ENCODE results near the gene NT5DC4. TPM values are rescaled to one million over a fixed set of nuclear protein-coding genes. Genes with fewer than 3 reads are reported as not detected.

NT5DC4 gene
- polyA plus RNA-seq, 1 of the 3 experiments (the other 2 are of a cell fraction): not detected

DNA sequence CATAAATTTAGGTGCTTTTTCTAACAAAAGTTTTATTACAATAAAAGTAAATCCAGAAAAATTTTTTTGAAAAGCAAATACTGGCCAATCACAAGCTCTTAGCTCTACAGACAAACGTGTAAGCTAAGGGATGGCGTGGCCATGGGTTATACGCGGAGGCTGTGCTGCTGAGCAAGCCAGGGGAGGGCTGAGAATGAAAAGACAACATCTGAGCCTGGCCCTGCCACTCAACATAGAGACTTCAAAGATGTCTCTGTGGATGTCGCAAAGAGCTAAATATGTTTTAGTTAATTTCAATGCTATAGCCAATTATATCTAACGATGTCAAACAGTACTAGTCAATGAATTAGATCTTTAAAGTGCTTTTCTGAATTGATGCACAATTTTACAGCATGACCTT lies 33.3 kb upstream of the NT5DC4 start:
- Histone ChIP-seq H3K36me3 (replicated peaks in 1 of 2; ENCODE audit: control insufficient read depth in 1 of 2, insufficient read depth in 2 of 2, low read length in 1 of 2) (no peaks in the 10 kb centered on the region), H3K9me2 (no peaks in the 10 kb centered on the region), H4K20me1 (ENCODE audit: insufficient read depth) (no peaks in the 10 kb centered on the region), H3K9me3 (no peaks in the 10 kb centered on the region), H2AFZ (ENCODE audit: low read depth) (no peak overlapping the region), H3K27me3 (ENCODE audit: insufficient read depth) (no peaks in the 10 kb centered on the region), H3F3A (replicated peaks; ENCODE audit: insufficient read depth) (peaks cover 4% of the 10 kb centered on the region), H3K9ac (no peak overlapping the region), H3K4me2 (no peak overlapping the region), H3K4me1 (ENCODE audit: control insufficient read depth in 1 of 2, insufficient read depth in 2 of 2, low read depth in 1 of 2, low read length in 1 of 2) (peaks cover 3 to 15% of the 10 kb centered on the region in 2 experiments; a peak in 3 of 4 replicates), H3K27ac (ENCODE audit: low read depth in 2 of 2, low read length in 1 of 2) (no peak overlapping the region), H3K4me3 (ENCODE audit: low read depth in 2 of 2, low read length in 1 of 2) (no peak overlapping the region), H3K79me2 (ENCODE audit: insufficient read depth) (no peaks in the 10 kb centered on the region)
- POLR2A ChIA-PET: interaction anchor here (0.8 kb wide), 1 partner anchor 62 kb away, joined by 3 read pairs; no protein-coding TSS in a partner anchor
- 94% methylated on average over 6 of the region's 6 CpGs for WGBS (ENCODE audit: low lambda C conversion rate)
- DNase-seq: no peak
- CTCF ChIA-PET: interaction anchor here (1.1 to 2.0 kb wide), 4 partner anchors 32 to 88 kb away, joined by 3 to 9 read pairs (median 4); no protein-coding TSS in a partner anchor
- TF ChIP-seq, protein P1, sequence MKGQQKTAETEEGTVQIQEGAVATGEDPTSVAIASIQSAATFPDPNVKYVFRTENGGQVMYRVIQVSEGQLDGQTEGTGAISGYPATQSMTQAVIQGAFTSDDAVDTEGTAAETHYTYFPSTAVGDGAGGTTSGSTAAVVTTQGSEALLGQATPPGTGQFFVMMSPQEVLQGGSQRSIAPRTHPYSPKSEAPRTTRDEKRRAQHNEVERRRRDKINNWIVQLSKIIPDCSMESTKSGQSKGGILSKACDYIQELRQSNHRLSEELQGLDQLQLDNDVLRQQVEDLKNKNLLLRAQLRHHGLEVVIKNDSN (IDR thresholded peaks at IDR 0.05; ENCODE audit: borderline replicate concordance, low read depth): no peak
- TF ChIP-seq TEAD4 (IDR thresholded peaks at IDR 0.05; ENCODE audit: borderline replicate concordance, insufficient read depth): no peak
- TF ChIP-seq, protein P2, sequence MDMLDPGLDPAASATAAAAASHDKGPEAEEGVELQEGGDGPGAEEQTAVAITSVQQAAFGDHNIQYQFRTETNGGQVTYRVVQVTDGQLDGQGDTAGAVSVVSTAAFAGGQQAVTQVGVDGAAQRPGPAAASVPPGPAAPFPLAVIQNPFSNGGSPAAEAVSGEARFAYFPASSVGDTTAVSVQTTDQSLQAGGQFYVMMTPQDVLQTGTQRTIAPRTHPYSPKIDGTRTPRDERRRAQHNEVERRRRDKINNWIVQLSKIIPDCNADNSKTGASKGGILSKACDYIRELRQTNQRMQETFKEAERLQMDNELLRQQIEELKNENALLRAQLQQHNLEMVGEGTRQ (IDR thresholded peaks at IDR 0.05; ENCODE audit: borderline replicate concordance, low read depth, low read length): no peak
- no peak for TF ChIP-seq RCOR1 (IDR thresholded peaks at IDR 0.05; ENCODE audit: low read length)
- no peak for TF ChIP-seq EZH2phosphoT487 (IDR thresholded peaks at IDR 0.05; ENCODE audit: borderline replicate concordance, low read depth)

DNA sequence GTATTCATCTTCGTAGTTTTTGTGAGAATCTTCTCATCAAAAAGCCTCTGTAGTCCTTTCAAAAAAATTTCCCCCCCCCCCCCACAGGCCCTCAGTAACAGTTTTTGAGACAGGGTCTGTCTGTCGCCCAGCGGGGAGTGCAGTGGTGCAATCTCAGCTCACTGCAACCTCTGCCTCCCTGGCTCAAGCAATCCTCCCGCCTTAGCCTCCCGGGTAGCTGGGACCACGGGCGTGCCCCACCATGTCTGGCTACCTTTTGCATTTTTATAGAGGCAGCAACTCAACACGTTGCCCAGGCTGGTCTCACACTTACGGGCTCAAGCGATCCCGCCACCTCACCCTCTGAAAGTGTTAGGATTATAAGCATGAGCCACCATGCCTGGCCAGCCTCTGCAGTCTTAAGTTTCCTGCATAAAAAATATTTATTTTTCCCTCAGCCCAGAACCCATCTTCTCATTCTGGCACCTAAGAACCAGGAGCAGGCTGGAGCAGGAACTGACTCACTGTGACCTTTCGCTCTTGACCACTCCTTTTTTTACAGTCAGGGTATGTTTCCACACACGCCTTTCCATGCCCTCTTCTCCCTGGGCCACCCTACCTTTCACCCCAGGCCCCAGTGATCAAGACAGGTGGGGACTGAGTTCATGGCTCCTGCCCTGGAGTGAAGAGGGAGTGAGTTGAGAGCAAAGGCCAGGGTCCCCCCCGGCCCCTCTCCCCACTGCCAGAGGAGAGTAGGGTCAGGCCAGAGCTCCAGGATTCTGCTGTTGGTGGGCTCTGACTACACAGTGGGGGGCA lies 32.5 kb upstream of the NT5DC4 start:
- Histone ChIP-seq H3K27ac (ENCODE audit: low read depth in 2 of 2, low read length in 1 of 2) (no peak overlapping the region), H2AFZ (ENCODE audit: low read depth) (no peak overlapping the region), H4K20me1 (ENCODE audit: insufficient read depth) (no peaks in the 10 kb centered on the region), H3K27me3 (ENCODE audit: insufficient read depth) (no peaks in the 10 kb centered on the region), H3F3A (replicated peaks; ENCODE audit: insufficient read depth) (peaks cover 4% of the 10 kb centered on the region), H3K4me3 (ENCODE audit: low read depth in 2 of 2, low read length in 1 of 2) (no peak overlapping the region), H3K4me1 (ENCODE audit: control insufficient read depth in 1 of 2, insufficient read depth in 2 of 2, low read depth in 1 of 2, low read length in 1 of 2) (peaks cover 5 to 21% of the 10 kb centered on the region in 2 experiments; a peak in 3 of 4 replicates), H3K79me2 (ENCODE audit: insufficient read depth) (no peaks in the 10 kb centered on the region), H3K36me3 (replicated peaks in 1 of 2; ENCODE audit: control insufficient read depth in 1 of 2, insufficient read depth in 2 of 2, low read length in 1 of 2) (no peaks in the 10 kb centered on the region), H3K9ac (no peak overlapping the region), H3K9me3 (no peaks in the 10 kb centered on the region), H3K4me2 (no peak overlapping the region), H3K9me2 (no peaks in the 10 kb centered on the region)
- ChIA-PET CTCF (interaction anchor here (1.1 to 2.0 kb wide), 4 partner anchors 33 to 88 kb away, joined by 3 to 9 read pairs (median 4); no protein-coding TSS in a partner anchor), POLR2A (interaction anchor here (0.8 kb wide), 1 partner anchor 63 kb away, joined by 3 read pairs; no protein-coding TSS in a partner anchor)
- 90% methylated on average over 13 of the region's 14 CpGs for WGBS (ENCODE audit: low lambda C conversion rate)
- no peak for DNase-seq
- TF ChIP-seq JUND (IDR thresholded peaks at IDR 0.05) (no peak), NFIC (IDR thresholded peaks at IDR 0.05; ENCODE audit: borderline replicate concordance) (no peak), SIN3A (IDR thresholded peaks at IDR 0.05; ENCODE audit: borderline replicate concordance, low read depth, low read length) (no peak), GATA2 (CRISPR knock-in tag; IDR thresholded peaks at IDR 0.05) (no peak), EZH2phosphoT487 (IDR thresholded peaks at IDR 0.05; ENCODE audit: borderline replicate concordance, low read depth) (no peak), NRF1 (IDR thresholded peaks at IDR 0.05; ENCODE audit: low read depth, low read length) (no peak), RCOR1 (IDR thresholded peaks at IDR 0.05; ENCODE audit: low read length) (no peak), RFX5 (IDR thresholded peaks at IDR 0.05; ENCODE audit: low read length) (no peak), TCF12 (IDR thresholded peaks at IDR 0.05) (no peak), YY1 (IDR thresholded peaks at IDR 0.05; ENCODE audit: low read depth) (no peak), RAD21 (IDR thresholded peaks at IDR 0.05; ENCODE audit: low read length) (no peak)
- TF ChIP-seq, protein P3, sequence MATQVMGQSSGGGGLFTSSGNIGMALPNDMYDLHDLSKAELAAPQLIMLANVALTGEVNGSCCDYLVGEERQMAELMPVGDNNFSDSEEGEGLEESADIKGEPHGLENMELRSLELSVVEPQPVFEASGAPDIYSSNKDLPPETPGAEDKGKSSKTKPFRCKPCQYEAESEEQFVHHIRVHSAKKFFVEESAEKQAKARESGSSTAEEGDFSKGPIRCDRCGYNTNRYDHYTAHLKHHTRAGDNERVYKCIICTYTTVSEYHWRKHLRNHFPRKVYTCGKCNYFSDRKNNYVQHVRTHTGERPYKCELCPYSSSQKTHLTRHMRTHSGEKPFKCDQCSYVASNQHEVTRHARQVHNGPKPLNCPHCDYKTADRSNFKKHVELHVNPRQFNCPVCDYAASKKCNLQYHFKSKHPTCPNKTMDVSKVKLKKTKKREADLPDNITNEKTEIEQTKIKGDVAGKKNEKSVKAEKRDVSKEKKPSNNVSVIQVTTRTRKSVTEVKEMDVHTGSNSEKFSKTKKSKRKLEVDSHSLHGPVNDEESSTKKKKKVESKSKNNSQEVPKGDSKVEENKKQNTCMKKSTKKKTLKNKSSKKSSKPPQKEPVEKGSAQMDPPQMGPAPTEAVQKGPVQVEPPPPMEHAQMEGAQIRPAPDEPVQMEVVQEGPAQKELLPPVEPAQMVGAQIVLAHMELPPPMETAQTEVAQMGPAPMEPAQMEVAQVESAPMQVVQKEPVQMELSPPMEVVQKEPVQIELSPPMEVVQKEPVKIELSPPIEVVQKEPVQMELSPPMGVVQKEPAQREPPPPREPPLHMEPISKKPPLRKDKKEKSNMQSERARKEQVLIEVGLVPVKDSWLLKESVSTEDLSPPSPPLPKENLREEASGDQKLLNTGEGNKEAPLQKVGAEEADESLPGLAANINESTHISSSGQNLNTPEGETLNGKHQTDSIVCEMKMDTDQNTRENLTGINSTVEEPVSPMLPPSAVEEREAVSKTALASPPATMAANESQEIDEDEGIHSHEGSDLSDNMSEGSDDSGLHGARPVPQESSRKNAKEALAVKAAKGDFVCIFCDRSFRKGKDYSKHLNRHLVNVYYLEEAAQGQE (IDR thresholded peaks at IDR 0.05; ENCODE audit: low read depth, low read length): no peak
- TF ChIP-seq, protein P4, sequence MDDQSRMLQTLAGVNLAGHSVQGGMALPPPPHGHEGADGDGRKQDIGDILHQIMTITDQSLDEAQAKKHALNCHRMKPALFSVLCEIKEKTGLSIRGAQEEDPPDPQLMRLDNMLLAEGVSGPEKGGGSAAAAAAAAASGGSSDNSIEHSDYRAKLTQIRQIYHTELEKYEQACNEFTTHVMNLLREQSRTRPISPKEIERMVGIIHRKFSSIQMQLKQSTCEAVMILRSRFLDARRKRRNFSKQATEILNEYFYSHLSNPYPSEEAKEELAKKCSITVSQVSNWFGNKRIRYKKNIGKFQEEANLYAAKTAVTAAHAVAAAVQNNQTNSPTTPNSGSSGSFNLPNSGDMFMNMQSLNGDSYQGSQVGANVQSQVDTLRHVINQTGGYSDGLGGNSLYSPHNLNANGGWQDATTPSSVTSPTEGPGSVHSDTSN (IDR thresholded peaks at IDR 0.05): no peak
- TF ChIP-seq, protein P2 (IDR thresholded peaks at IDR 0.05; ENCODE audit: borderline replicate concordance, low read depth, low read length): no peak
- TF ChIP-seq, protein P1 (IDR thresholded peaks at IDR 0.05; ENCODE audit: borderline replicate concordance, low read depth): no peak
